GM23248 (cell line): ENCODE results near the gene FDX1.
"Not testable (repeated sequence)": the region's sequence is repeated elsewhere in the genome, so short reads cannot be mapped to it uniquely, and the experiment has no call there.

Experiments
- EZH2 ChIP-seq: fragments of 200-600 bp; sonication (generic); IDR thresholded peaks from 2 replicates; pipeline ENCODE4 v1.6.1; 2018; ENCODE audit warnings: antibody characterized with exemption, mild to moderate bottlenecking; ENCODE audit not compliant: insufficient read depth, poor library complexity, severe bottlenecking
- EZH2phosphoT487 ChIP-seq: fragments of 200-600 bp; sonication (generic); IDR thresholded peaks from 2 replicates; pipeline ENCODE4 v1.6.1; 2018; ENCODE audit warnings: antibody characterized with exemption, moderate library complexity, mild to moderate bottlenecking, low read depth; ENCODE audit not compliant: insufficient read depth

- not testable (repeated sequence) for TF ChIP-seq EZH2, EZH2phosphoT487
These were observed 32.0 kb upstream of the FDX1 start for GRCh38 chr11:110397668-110398286.
